ENCODE results near the gene RPS18.
"Not testable (repeated sequence)": the region's sequence is repeated elsewhere in the genome, so short reads cannot be mapped to it uniquely, and the experiment has no call there.

Gene RPS18

GRCh38 chr6:33271468-33272274 is at the start of gene RPS18, which contains the start of gene VPS52:
TSS of gene RPS18 (plus strand) at chr6:33272075. CDS start at chr6:33272120, 45 bp downstream.
TSS of gene VPS52 (minus strand) at chr6:33271876. CDS start at chr6:33271675, 201 bp downstream.
- peak; percentile 100 for DNase-seq

DNA sequence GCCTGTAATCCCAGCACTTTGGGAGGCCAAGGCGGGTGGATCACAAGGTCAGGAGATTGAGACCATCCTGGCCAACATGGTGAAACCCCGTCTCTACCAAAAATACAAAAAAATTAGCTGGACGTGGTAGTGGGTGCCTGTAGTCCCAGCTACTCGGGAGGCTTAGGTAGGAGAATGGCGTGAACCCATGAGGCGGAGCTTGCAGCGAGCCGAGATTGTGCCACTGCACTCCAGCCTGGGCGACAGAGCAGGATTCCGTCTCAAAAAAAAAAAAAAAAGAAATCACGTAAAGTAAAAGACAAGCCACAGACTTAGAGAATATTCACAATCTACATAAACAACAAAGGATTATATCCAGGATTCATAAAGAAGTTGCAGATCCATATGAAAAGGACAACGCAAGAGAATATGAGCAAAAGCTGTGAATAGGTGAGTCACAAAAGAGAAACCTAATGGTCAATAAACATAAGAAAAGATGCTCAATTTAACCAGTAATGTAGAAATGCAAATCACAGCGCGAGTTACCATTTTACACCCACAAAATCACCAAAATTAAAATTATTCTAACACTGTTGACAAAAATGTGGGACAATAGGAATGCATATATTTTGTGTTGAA is 45.3 kb upstream of the RPS18 start:
- DNase-seq: not testable (repeated sequence)

- peak; percentile 1 for DNase-seq
Measured at GRCh38 chr6:33235221-33235634, 36.6 kb upstream of the RPS18 start.

GRCh38 chr6:33236328-33236727 is 35.5 kb upstream of the RPS18 start:
- DNase-seq: no peak

- DNase-seq: no peak
Measured at GRCh38 chr6:33236852-33237251, 35.0 kb upstream of the RPS18 start.

DNA sequence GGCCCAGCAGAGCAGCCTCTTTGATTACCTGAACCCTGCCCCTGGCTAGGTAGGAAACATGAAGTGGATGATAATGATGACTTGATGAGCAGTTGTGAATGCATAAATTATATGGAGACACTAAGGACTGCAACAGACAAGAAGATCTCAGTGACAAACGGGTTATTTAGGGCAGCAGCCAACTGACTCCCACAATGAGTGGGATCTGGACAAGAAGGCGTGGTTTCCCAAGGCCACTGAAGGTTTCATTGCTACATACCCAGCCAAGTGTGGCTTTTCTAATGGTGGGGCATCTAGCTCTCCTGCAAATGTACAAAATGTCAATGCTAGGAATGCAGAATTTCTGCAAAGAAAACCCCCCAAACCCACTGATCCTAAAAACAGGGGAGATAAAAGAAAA is 34.1 kb upstream of the RPS18 start:
- no peak for DNase-seq

DNA sequence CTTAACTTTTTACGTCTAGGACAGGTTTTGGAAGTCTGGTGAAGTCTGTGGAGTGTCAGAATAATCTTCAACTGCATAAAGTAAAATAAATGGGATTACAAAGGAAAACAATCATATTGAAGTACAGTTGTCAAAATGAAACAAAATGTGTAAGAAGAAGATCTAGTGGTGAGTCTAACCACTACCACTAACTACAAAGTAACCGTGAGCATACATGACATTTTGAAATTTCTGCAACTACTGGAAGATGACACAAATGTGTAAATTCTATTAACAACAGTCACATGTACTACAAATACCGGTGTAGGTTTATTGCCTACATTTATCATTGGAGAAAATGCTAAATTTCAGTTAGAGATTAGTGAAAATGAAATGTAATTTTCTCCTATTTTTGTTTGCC is 29.9 kb upstream of the RPS18 start:
- DNase-seq: no peak

DNA sequence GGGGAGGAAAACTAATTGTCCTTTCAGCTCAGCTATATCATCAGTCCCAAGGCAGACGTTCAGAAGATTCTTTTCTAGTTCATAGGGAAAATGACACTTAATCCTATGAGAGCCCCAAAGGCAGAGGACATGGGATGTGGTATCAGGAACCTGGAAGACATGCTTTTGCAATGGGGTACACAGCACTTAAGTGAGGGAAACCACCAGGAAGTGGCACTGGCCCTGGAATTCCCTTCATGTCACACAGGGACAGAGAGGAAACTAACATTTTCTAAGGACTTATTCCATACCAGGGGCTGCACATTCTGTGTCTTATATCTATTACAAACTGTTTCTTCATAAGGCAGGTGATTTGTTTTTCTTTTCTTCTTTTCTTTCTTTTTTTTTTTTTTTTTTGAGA is 28.4 kb upstream of the RPS18 start:
- DNase-seq: no peak

DNA sequence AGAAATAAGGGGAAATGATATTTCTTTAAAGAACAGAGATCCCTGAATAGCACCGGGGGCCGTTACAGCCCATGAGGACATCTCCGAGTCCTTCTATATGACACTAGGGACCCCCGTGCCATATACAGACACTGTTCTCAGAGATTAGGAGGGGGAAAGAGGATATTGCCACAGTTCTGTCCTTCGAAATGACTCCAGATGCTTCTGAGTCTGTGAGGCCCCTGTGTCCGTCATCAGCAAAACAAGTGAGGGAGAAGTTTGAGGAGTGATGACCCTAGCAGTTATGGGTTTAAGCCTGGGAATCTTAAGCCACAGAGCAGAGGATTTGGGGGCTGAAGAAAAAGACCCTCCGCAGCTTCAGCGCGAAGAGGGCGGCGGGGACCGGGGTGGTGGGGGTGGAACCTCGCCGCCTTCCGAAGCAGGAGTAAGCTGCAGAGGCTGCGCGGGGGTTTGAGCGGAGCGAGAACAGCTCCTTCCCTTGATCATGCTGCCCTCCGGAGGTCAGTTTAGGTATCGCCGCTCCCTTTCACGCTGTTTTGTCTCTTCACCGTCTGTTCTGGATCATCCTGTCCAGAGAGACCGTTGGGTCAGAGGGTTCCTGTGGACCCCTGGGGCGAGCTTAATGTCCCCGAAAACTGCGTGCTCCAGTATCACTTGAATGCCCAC is 23.8 kb upstream of the RPS18 start:
- peak; percentile 97 for DNase-seq

GRCh38 chr6:33248643-33248931 is 23.3 kb upstream of the RPS18 start:
- DNase-seq: peak; percentile 82

GRCh38 chr6:33248932-33249731 is 22.7 kb upstream of the RPS18 start:
- DNase-seq: peak; percentile 98

GRCh38 chr6:33249732-33250630 is 21.9 kb upstream of the RPS18 start:
- peak; percentile 8 for DNase-seq

DNA sequence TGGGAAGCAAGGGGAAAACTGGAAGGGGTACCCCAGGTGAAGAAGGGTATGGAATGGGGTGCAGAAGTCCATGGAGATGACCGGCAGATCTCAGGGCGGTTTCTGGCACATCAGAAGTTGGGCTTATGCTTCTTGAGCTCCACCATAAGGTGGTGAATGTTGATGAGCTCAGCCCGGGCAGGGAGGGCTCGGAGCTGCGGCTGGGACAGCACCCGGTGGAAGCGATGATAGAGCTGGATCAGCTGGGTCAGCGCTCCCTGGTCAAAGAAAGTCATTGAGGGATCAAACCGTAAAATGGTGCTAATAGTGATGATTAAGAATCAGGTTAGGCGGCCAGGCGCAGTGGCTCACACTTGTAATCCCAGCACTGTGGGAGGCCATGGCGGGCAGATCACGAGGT is 21.1 kb upstream of the RPS18 start:
- DNase-seq: no peak

GRCh38 chr6:33251395-33252012 is 20.4 kb upstream of the RPS18 start:
- no peak for DNase-seq

GRCh38 chr6:33252759-33253158 is 19.1 kb upstream of the RPS18 start:
- DNase-seq: no peak

- DNase-seq: no peak
Measured at GRCh38 chr6:33254591-33254990, 17.3 kb upstream of the RPS18 start.

DNA sequence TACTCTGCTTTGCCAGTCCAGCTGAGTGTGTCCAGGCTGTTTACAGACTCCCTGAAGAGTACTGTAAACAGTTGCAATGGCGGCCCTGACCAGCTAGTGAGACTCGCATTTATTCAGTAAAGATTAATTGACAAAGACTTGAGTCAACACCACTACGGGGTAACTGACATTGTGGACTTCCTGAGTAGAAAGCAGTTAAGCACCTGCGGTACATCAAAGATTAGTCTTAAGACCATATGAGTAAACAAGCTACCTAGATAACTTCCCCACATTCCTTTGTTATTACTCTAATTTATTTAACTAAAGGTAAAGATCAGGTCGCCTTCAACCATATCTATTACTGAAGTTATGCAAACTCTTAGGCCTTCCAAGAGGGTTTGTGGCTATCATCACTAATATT is 12.8 kb upstream of the RPS18 start:
- DNase-seq: no peak

DNA sequence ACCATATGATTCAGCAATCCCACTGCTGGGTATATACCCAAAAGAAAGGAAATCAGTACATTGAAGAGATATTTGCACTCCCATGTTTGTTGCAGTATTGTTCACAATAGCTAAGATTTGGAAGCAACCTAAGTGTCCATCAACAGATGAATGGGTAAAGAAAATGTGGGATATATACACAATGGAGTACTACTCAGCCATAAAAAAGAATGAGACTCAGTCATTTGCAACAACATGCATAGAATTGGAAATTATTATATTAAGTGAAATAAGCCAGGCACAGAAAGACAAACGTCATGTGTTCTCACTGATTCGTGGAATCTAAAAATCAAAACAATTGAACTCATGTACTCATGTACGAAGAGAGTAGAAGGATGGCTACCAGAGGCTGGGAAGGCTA is 9.4 kb upstream of the RPS18 start:
- DNase-seq: not testable (repeated sequence)

GRCh38 chr6:33264015-33264414 is 7.9 kb upstream of the RPS18 start:
- no peak for DNase-seq

DNA sequence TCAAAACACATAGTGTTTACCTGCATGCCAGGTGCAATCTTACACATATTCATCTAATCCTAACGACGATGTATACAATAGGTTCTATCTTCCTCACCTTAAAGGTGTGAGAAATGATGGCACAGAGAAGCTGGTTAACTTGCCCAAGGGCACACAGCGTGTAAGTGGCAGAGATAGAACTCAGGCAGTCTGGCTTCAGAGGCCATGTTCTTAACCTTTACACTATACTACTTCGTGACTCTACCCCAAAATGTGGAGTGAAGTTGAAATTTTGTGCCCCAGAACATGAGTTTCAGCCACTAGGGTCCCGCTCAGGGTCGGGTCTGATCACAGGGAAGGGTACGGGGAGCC is 783 bp upstream of the RPS18 start:
- DNase-seq: no peak

- no peak for DNase-seq
Measured at GRCh38 chr6:33272275-33273128, 627 bp downstream of the RPS18 start.
